Measurements from ENCODE around the gene CEMIP2.
"Not testable (repeated sequence)": the region's sequence is repeated elsewhere in the genome, so short reads cannot be mapped to it uniquely, and the experiment has no call there.

The CEMIP2 gene

DNA sequence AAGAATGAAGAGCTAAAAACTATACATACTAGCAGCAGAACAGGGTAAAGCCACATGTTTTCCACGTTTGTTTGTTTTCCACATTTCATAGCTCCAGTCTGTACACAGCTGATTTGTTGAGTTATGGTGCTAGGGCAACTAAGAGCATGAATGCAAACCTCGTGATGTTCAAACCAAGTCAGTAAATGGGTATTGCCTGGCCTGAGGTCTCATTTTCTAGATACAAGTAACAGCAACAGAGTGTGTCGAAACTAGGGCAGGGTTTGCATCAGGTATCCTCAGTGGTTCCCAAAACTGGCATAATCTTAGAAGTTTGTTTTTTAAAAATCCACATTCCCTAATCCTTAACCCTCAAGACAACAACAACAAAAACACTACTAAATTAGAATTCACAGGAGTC, 89.3 kb downstream of the CEMIP2 start:
- no peak for DNase-seq (ENCODE audit: low spot score)

DNA sequence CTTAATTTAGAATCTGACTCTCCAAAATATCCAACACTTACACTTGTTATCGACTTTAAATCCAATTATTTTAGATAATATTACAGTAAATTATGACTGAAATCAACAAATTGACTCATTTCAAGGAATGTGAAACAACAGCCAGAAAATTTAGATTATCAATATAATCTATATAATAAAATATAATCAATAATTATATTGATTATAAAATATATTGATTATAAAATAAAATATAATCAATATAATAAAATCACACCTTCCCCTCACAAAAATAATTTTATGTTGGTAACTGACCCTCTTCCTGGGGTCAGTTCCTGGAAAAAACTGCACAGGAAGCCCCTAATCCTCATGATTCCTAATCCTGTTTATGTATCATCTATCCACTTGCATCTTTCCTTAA, 91.1 kb downstream of the CEMIP2 start:
- no peak for DNase-seq (ENCODE audit: low spot score)

DNA sequence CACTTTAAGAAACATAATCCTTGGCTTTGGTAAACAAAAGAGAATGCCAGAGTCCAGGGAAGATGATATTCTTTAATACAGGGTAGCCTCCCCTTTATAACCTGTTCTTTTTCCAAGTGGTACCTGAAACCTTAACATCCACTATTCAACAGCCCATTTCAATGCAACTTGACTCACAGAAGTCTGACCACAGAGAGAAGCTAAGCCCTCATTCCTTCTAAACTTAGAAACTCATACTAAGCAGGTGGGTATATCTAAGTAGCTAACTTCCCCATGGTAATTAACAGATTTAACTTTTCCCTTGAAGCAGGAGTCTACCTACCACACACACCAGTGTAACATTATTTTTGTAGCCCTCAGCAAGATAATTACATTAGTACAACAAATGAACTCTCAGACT, 91.9 kb downstream of the CEMIP2 start:
- DNase-seq (ENCODE audit: low spot score): no peak

DNA sequence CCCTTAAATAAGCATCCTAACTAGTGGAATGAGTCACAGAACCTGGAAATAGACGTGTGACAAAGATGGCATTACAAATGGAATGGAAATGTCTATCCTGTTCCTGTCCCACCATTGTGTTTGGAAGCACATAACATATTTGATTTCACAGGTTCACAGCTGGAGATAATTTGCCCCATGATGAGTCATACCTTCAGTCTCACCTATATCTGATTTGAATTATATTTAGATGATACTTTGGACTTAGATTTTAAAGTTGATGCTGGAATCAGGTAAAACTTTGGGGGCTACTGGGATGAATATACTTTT, 92.5 kb downstream of the CEMIP2 start:
- DNase-seq (ENCODE audit: low spot score): no peak

DNA sequence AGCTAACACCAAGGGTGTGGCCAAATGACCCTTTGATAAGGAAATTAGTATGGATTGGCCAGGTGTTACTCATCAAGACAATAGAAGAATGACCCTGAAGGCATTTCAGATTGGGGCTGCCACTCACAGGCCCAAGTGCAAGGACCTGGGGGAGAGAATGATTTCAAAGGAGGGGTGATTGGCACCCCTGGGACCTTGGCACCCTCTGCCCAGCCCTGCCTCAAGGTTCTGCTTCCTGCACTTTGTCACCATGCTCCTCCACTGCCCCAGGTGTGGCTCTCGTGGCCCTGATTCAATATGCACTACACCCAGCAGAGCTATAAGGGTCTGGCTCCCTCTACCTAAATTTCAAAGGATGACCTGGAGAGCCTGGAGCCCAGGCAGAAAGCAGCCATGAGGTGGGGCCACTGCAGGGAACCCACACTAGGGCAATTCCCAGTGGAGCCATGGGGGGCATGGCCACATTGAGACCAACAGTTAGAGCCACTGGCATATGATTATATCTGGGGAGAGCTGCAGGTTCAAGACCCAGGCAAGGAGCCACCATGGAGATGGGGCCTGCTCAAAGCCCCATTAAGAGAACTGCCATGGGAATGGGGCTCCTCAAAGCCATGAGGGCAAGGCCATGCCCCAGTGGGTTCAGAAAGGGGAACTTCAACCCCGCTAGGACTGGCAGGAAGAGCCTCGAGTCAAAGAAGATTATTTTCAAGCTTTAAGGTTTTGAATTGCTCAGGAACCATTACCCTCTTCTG, 93.0 kb downstream of the CEMIP2 start:
- no peak for DNase-seq (ENCODE audit: low spot score)

DNA sequence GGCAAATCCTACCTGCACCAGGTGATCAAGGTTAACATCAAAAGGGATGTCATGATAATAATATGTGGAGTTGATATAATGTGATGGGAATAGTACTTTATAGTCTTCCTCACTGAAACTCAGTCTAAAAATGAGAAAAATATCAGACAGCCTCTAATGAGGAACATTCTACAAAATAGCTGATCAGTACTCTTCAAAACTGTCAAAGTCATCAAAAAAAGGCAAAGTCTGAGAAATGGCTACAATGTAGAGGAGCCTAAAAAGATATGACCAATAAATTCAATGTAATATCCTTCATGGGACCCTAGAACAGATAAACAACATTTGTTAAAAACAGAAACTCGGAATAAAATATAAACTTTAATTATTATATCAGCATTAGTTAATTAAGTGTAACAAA, 95.7 kb downstream of the CEMIP2 start:
- no peak for DNase-seq (ENCODE audit: low spot score)

DNA sequence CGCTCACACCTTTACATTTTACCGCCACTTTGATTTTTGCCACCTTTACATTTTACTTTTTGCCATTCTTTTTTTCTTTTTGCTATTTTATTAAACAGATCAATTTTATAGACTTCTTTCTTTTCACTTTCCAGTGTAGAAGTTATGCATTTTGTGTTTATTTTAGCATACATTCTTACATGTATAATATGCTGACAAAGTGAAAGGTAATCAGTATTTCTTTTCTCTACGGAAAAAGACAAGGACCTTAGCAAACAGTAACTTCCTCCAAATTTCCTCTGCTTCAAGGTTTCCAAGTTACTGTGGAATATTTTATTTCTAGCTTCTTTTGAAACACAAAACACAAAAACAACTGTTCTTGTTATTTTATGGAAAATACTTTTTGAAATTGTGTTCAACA, 97.0 kb downstream of the CEMIP2 start:
- DNase-seq (ENCODE audit: low spot score): no peak

DNA sequence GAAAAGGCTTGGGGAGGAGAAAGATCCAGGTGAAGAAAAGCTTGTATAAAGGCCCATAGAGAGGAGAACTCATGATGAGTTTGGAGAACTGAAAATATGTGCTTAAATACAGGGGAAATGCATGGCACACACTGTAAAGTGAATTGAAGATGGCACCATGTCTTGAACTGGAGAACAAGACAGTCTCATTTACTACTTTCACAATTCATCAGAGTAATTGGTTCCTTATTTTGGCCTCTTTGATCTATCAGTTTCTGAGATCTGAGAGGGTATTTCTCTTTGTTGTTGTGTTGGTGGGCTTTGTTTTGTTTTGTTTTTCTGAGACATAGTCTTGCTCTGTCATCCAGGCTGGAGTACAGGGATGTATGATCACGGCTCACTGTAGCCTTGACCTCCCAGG, 98.2 kb downstream of the CEMIP2 start:
- DNase-seq (ENCODE audit: low spot score): no peak

DNA sequence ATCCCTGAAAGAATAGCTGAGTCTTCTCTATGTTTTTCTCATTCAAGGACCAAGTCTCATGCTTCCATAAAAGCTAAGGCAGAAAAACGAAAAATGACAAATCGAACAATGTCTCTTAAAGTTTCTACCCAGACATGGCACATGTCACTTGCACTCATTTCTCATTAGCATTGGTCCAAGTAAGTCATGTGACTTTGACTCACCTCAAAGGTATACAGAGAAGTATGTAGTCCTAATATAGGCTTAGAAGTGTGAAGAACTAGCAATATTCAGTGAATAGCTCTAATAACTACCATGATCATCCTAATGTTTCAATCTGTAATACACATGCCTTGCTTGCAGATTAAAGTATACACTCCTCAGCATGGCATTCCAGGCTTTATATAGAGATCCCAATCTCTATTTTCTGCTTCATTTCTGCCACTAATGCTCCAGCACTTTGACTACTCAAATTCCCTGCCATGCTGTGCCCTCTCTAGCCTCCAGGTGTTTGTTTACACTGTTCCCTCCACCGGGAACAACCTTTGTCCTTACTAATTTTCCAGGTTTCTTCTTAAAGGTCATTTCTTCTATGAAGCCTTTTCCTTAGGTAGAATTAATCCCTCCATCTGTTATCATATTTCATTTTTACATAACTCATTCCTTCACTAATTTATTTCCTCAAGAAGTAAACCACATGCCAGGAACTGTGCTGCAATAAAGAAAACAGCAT, 98.9 kb downstream of the CEMIP2 start:
- DNase-seq (ENCODE audit: low spot score): no peak

DNA sequence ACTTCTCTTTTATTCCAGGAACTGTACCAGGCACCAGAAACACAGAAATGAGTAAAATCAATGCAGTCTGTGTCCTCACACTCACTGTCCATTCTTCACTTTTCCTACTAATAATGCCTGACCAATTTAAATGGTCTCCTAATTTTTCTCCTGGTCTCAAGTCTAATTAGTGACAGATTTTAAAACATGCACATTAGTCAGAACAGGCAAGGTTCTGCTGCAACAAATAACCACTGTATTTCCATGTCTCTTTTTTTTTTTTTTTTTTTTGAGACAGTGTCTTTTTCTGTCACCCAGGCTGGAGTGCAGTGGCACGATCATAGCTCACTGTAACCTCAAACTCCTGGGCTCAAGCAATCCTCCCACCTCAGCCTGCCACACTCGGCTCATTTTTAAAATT, 99.6 kb downstream of the CEMIP2 start:
- DNase-seq (ENCODE audit: low spot score): no peak

DNA sequence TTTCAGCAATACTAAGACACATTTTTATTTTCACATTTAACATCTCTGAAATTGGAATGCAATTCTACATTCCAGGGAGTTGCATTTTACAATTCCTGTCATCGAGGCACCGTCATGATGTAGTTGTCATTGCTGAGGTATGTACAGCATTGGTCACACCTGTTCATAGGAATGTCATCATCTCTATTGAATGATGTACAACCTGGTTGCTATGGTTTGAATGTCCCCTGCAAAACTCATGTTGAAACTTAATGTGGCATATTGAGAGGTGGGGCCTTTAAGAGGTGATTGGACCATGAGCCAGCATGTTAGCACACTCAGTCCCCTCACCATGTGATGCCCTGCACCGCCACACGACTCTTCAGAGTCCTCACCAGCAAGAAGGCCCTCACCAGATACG, 103.1 kb downstream of the CEMIP2 start:
- DNase-seq (ENCODE audit: low spot score): no peak

DNA sequence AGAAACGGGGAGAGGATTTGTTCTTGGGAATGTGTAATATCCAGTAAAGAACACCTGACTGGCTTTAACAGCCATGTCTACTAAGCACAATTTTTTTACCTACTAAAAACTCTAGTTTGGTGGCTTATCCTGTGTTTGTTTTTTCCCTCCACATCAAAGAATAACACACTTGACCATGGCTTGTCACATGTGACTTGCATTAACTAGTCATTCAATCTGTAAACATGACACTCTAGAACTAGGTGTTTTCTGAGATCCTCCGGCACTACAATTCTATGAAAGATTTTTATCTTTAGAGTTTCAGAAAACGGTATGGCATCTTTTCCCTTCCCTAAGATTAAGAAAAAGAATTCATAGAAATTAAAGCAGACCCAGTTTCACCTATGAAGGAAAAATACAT, 103.7 kb downstream of the CEMIP2 start:
- DNase-seq (ENCODE audit: low spot score): no peak

DNA sequence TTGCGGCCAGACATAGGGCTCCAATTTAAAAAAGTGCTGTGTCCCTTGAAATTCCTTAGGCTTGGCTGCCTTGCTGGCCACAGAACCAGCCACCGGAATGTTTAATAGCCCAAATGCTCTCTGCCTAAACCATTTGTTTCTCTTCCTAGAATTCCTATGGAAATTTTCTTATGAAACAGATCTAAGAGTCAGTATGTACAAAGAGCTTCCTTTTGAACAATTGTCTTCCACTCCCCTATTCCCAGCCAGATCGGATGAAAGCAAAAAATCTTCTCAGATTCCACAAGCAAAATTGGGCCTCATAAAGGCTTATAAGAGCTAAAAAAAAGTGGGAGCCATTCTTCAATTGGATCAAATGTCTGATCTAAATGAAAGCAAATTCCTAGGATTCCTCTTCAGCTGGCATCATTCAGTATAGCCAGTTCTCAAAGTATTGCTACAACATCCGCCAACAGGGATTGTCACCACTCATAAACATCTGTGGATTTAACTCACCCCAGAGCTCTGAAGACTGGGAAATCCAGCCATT, 104.3 kb downstream of the CEMIP2 start:
- DNase-seq (ENCODE audit: low spot score): no peak

DNA sequence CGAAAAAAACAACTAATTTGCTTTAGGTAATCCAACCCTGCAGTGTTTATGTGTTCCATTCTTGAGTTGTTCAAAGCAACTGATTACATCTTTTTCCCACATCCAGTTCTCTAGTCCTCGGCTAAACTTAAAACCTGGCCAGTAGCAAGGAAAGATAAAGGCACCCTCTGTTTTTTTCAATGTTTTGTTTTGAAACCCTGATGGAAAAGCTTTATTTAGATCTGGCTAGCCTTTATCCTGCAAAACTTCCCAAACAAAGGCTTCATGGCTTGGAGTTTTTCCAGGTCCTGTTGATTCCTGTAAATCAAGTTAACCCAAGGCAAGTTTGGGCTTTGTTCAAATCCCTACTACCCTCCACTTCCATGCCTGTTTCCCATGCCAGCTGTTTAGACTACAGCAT, 105.1 kb downstream of the CEMIP2 start:
- no peak for DNase-seq (ENCODE audit: low spot score)

DNA sequence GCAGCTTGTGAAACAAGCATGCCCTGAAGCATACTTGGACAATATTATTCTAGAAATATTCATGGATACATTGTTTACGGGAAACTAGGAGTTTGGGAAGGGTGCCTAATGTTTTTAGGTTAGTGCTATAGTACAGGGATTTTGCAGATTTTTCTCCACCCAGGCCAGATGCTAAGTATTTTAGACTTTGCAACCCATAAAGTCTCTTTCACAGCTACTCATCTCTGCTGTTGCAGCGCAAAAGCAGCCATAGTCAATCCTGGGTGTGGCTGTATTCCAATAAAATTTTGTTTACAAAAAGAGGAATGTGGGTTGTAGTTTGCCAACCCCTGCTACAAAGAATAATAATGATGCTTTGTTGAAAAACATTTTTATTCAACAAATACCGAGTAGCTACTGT, 106.2 kb downstream of the CEMIP2 start:
- no peak for DNase-seq (ENCODE audit: low spot score)

DNA sequence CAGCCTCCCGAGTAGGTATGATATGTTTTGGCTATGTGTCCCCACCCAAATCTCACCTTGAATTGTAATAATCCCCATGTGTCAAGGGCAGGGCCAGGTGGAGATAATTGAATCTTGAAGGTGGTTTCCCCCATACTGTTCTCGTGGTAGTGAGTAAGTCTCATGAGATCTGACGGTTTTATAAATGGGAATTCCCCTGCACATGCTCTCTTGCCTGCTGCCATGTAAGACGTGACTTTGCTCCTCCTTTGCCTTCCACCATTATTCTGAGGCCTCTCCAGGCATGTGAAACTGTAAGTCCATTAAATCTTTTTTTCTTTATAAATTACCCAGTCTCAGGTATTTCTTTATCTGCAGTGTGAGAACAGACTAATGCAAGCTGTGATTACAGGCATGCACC, 111.0 kb downstream of the CEMIP2 start:
- not testable (repeated sequence) for DNase-seq (ENCODE audit: low spot score)

DNA sequence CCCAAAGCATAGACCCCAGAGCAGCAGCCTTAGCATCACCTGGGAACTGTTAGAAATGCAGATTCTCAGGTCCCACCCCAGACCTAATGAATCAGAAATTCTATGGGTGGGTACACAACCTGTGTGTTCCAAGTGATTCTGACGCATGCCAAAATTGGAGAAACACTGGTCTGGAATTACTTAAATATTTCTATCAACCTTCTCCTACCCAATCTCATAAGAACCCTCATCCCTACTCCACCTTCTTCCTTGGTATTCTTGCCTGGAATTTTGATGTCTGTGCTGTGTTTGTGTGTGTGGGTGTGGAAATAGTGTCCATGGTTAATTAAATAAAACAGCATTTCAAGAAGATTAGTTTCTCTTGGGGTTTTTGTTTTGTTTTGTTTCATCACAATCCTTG, 111.8 kb downstream of the CEMIP2 start:
- DNase-seq (ENCODE audit: low spot score): no peak

DNA sequence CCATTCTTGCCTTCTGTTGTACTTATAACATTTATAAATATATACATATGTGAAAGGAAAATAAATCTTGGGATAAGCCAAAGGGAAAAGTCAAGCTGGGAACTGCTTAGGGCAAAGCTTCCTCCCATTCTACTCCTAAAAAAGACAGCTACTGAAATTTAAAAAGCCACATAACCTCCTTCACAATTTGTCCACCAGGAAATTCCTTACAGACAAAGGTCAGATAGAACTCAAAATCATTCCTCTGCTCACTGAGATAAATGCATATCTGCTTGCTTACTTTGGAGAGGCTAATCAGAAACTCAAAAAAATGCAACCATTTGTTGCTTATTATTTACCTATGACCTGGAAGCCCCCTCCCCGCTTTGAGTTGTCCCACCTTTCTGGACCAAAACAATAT, 112.5 kb downstream of the CEMIP2 start:
- DNase-seq (ENCODE audit: low spot score): no peak

DNA sequence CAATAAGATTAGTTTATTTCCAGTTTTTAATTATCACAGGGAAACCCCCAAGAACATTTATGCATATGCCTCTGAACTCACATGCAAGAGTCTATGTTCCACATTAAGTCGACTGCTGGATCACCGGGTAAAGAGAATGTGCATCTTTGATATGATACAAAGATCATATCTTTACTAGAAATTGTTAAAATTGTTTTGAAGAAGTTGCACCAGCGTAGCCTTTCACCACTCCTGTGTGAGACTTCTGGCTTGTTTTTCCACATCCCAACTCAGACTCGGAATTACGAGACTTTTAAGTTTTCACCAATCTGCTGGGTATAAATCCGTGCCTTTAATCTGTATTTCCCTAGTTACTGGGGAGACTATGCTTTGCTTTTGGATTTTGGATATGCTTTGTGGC, 113.2 kb downstream of the CEMIP2 start:
- no peak for DNase-seq (ENCODE audit: low spot score)

DNA sequence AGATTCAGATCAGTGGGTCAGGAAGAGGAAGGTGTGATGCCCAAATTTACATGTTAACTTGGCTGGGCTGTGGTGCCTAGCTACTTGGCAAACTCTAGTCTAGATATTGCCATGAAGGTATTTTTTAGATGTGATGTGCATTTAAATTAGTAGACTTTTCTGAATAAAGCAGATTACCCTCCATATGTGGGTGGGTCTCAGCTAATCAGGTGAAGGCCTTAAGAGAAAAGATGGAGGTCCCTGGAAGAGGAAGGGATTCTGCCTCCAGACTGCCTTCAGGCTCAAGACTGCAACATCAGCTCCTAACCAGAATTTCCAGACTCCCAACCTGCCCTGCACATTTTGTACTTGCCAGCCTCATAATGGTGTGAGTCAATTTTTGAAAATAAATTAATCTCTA, 115.8 kb downstream of the CEMIP2 start:
- DNase-seq (ENCODE audit: low spot score): no peak

DNA sequence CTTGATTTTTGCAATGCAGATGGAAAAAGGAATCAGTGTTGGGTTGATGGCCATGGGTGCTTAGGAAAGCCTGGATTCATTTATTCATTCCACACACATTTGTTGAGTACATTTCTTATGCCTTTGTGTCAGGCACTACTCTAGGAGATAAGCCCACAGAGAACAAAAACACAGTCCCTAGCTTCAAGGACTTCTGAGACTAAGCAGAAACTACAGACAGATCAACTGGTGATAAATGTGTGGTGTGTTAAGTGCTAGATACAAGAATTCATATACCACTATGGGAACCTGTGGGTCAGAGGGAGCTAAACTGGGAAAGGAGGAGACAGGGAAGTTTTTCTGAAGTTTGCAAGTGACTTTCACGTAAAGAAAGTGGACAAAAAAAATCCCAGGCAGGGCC, 119.9 kb downstream of the CEMIP2 start:
- DNase-seq (ENCODE audit: low spot score): no peak

DNA sequence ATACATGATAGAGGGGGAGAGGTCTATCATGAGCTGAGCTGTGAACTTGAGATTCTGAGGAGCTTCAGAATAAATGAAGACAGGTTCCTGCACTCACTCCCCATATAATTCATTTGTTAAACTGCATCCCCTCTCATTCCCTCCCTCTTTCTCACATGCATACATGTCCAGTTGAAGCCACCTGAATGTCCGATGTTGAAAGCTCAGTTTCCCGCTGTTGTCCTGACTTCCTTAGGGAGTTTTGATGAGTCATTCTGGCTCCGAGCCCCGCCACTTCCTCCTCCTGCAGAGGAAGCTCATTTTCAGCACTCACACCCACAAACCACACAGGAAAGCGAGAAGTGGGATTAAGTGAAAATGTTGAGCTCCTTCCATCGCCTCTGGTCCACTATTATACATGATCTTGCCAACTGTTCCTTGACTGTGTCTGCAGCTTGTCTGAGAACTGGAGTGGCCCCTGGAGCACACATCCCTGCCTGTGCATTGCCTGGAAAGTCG, 121.2 kb downstream of the CEMIP2 start:
- no peak for DNase-seq (ENCODE audit: low spot score)

DNA sequence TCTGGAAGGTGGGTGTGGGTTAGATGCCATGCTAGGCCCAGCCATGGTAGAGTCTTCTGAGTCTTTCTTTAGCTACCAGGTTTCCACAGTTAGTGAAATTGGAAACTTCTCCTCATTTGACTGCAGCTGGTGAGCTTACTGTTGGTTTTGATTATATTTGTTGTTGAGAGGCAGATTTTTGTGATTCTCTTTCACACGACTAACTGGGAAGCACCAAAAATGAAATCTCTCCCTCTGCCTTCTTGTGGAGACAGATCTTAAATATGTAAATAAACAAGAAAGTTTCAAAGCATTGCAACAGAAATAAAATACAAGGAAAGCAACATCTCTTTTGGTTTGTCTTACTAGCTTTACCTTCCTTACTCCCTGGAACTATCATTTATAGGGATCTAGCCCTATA, 122.2 kb downstream of the CEMIP2 start:
- DNase-seq (ENCODE audit: low spot score): no peak

Data from ecto neural progenitor cell (in vitro differentiated cells).